GM12878 (cell line): ENCODE results near the gene TIGAR. TPM values are rescaled to one million over a fixed set of nuclear protein-coding genes. Genes with fewer than 3 reads are reported as not detected.

Source experiments
- ATAC-seq: fragments of 200-7000 bp; cut with Tn5 transposase; 3 replicates; pipeline ENCODE4 v1.9.1; 2020; ENCODE audit warnings: mild to moderate bottlenecking, moderate library complexity
- BruUV-seq: library from RNA; stranded (reverse); fragments of 400-500 nt; replicated peaks from 2 replicates; lab custom pipeline; 2021; lab: Mats Ljungman, UMichigan
- CTCF ChIA-PET: fragments of 300-600 bp; sonication (Branson Sonifier 250); formaldehyde crosslinking; extraction: SDS; loops from one replicate; lab custom pipeline; 2021; ENCODE audit warnings: inconsistent platforms; lab: Yijun Ruan, JAX
- POLR2A ChIA-PET: fragments of 350-600 bp; formaldehyde crosslinking; extraction: SDS; loops from one replicate; lab custom pipeline; 2021; ENCODE audit warnings: inconsistent platforms; lab: Charles Lee
- RAD21 ChIA-PET: fragments of 300-600 bp; sonication (Branson Sonifier 250); formaldehyde crosslinking; loops from one replicate; lab custom pipeline; 2023; ENCODE audit warnings: antibody characterized with exemption; ENCODE audit not compliant: unreplicated experiment; lab: Charles Lee
- SMC1A ChIA-PET: fragments of 300-600 bp; sonication (Branson Sonifier 250); formaldehyde crosslinking; loops from one replicate; lab custom pipeline; 2023; ENCODE audit not compliant: unreplicated experiment, uncharacterized antibody; lab: Charles Lee
- DNase-seq: peaks from one replicate; pipeline ENCODE4 v3.0.0-alpha.2; 2011; ENCODE audit warnings: low read depth, low spot score
- FAIRE-seq: peaks from 3 replicates; lab custom pipeline; 2011; peaks lifted over from hg19 to GRCh38; lab: Jason Lieb, UNC
- H2AFZ ChIP-seq: 2 replicates; pipeline ENCODE4 v1.6.0; 2011; ENCODE audit warnings: low read depth, low read length, control low read depth; ENCODE audit not compliant: control insufficient read depth
- H3K27ac ChIP-seq: 2 replicates; pipeline ENCODE4 v1.5.1; 2011; ENCODE audit warnings: control low read depth; ENCODE audit not compliant: control insufficient read depth, insufficient read depth
- H3K27me3 ChIP-seq, 2 experiments: replicated peaks in 1 of 2; 2 replicates each; pipeline versions ENCODE4 v1.6.0 to v1.6.1; 2011; ENCODE audit warnings: low read length in 1 of 2; ENCODE audit not compliant: control insufficient read depth in 2 of 2, insufficient read depth in 2 of 2
- H3K36me3 ChIP-seq, 2 experiments: 2 replicates each; pipeline ENCODE4 v1.5.1; 2011; ENCODE audit warnings: low read length in 1 of 2; ENCODE audit not compliant: control insufficient read depth in 2 of 2, insufficient read depth in 2 of 2
- H3K4me1 ChIP-seq: 2 replicates; pipeline ENCODE4 v1.6.1; 2011; ENCODE audit warnings: mild to moderate bottlenecking, low read length, moderate library complexity, mixed read lengths; ENCODE audit not compliant: control insufficient read depth, insufficient read depth
- H3K4me2 ChIP-seq: 2 replicates; pipeline ENCODE4 v1.6.0; 2011; ENCODE audit warnings: control low read depth; ENCODE audit not compliant: control insufficient read depth, insufficient read depth
- H3K4me3 ChIP-seq: fragments of 200-600 bp; sonication (generic); 2 replicates; pipeline ENCODE4 v1.5.1; 2016
- H3K79me2 ChIP-seq: 2 replicates; pipeline ENCODE4 v1.6.0; 2011; ENCODE audit warnings: low read length; ENCODE audit not compliant: control insufficient read depth, insufficient read depth
- H3K9ac ChIP-seq: 2 replicates; pipeline ENCODE4 v1.8.0; 2011; ENCODE audit warnings: low read length, control low read depth, mixed read lengths; ENCODE audit not compliant: control insufficient read depth, insufficient read depth
- H3K9me3 ChIP-seq: replicated peaks from 3 replicates; pipeline ENCODE4 v1.5.1; 2011; ENCODE audit warnings: mild to moderate bottlenecking, low read length; ENCODE audit not compliant: control insufficient read depth, insufficient read depth
- H4K20me1 ChIP-seq: 2 replicates; pipeline ENCODE4 v1.6.0; 2011; ENCODE audit not compliant: control insufficient read depth, insufficient read depth
- CBFB ChIP-seq: IDR thresholded peaks from 2 replicates; pipeline ENCODE4 v1.6.1; 2016; ENCODE audit warnings: antibody characterized with exemption, low read depth
- EGR1 ChIP-seq, 2 experiments: IDR thresholded peaks; 1 replicate in 1 of 2; 2 replicates in 1 of 2; pipeline ENCODE4 v1.6.1; 2011 to 2012; ENCODE audit warnings: low read depth in 2 of 2, low read length in 2 of 2, borderline replicate concordance in 1 of 2, mild to moderate bottlenecking in 1 of 2, moderate library complexity in 1 of 2
- FOXK2 ChIP-seq: fragments of 450-650 bp; IDR thresholded peaks from 2 replicates; pipeline ENCODE4 v1.6.1; 2017; ENCODE audit warnings: mild to moderate bottlenecking, moderate library complexity
- IRF3 ChIP-seq: fragments of 450-650 bp; IDR thresholded peaks from 2 replicates; pipeline ENCODE4 v1.6.1; 2014; ENCODE audit warnings: mild to moderate bottlenecking
- MEF2A ChIP-seq: IDR thresholded peaks from 2 replicates; pipeline ENCODE4 v1.6.1; 2011; ENCODE audit warnings: low read depth, mild to moderate bottlenecking, low read length, moderate library complexity; ENCODE audit not compliant: insufficient read depth
- MTA2 ChIP-seq: fragments of 450-650 bp; IDR thresholded peaks from 2 replicates; pipeline ENCODE4 v1.6.1; 2016; ENCODE audit warnings: low read depth, mild to moderate bottlenecking, moderate library complexity
- NFYB ChIP-seq: IDR thresholded peaks from 2 replicates; pipeline ENCODE4 v1.6.1; 2011; ENCODE audit warnings: low read depth, mild to moderate bottlenecking, low read length, improper control_type of control experiment, moderate library complexity; ENCODE audit not compliant: insufficient read depth
- POLR2AphosphoS2 ChIP-seq: IDR thresholded peaks from 2 replicates; pipeline ENCODE4 v1.6.1; 2011; ENCODE audit warnings: low read depth, mild to moderate bottlenecking, low read length, improper control_type of control experiment, moderate library complexity
- POU2F2 ChIP-seq: IDR thresholded peaks from 3 replicates; pipeline ENCODE4 v1.6.1; 2011; ENCODE audit warnings: low read depth, mild to moderate bottlenecking, low read length, borderline replicate concordance
- RCOR1 ChIP-seq: conservative IDR thresholded peaks from 2 replicates; pipeline ENCODE4 v1.6.1; 2012; ENCODE audit warnings: low read depth, low read length, improper control_type of control experiment
- SREBF2 ChIP-seq: IDR thresholded peaks from 2 replicates; pipeline ENCODE4 v1.6.1; 2012; ENCODE audit warnings: mild to moderate bottlenecking, low read length
- STAT3 ChIP-seq: IDR thresholded peaks from 2 replicates; pipeline ENCODE4 v1.6.1; 2011; ENCODE audit warnings: low read depth, low read length, improper control_type of control experiment
- SUPT20H ChIP-seq: IDR thresholded peaks from 2 replicates; pipeline ENCODE4 v1.6.1; 2011; ENCODE audit warnings: low read depth, mild to moderate bottlenecking, low read length, moderate library complexity, borderline replicate concordance; ENCODE audit not compliant: control insufficient read depth
- TCF7 ChIP-seq: IDR thresholded peaks from 2 replicates; pipeline ENCODE4 v1.6.1; 2014; ENCODE audit warnings: antibody characterized with exemption, borderline replicate concordance
- YY1 ChIP-seq: IDR thresholded peaks from 2 replicates; pipeline ENCODE4 v1.6.1; 2011; ENCODE audit warnings: low read depth, mild to moderate bottlenecking, low read length
- WGBS: methylation state at CpG from one replicate; pipeline ENCODE4 v1.1.6; 2016; ENCODE audit warnings: low lambda C conversion rate; ENCODE audit not compliant: insufficient replicate concordance, insufficient coverage; ENCODE audit errors: missing lambda C conversion rate; 5-methylcytosine and 5-hydroxymethylcytosine counted together
- in situ Hi-C: fragments of 300-500 bp; cut with MboI; formaldehyde crosslinking; loops from 9 replicates; pipeline ENCODE4 v1.14.3; 2018; ENCODE audit warnings: mixed read lengths
- intact Hi-C: fragments of 100-400 bp; cut with micrococcal nuclease; formaldehyde crosslinking; loops from one replicate; pipeline ENCODE4 v1.14.2; 2022; ENCODE audit not compliant: unreplicated experiment
- polyA plus RNA-seq, 11 experiments: library from polyadenylated mRNA; depleted of rRNA in 4 of 11; unstranded in 6 of 11; stranded (reverse) in 5 of 11; fragments of >200 nt; fragmentation: Nextera tagmentation in 4 of 11; fragmentation: Illumina TruSeq in 1 of 11; extraction: Ambion mirVana in 4 of 11; extraction: Trizol in 1 of 11; gene quantifications; 1 replicate in 1 of 11; 2 replicates in 10 of 11; pipeline versions ENCODE4 v1.2.1 to v1.2.3, GENCODE V29; 2011 to 2016; ENCODE audit warnings: inconsistent platforms in 2 of 11, missing spikeins in 2 of 11, low read depth in 1 of 11
- total RNA-seq, 4 experiments: library from RNA; depleted of rRNA in 3 of 4; stranded (reverse); fragments of >200 nt in 3 of 4; fragmentation: Illumina TruSeq in 1 of 4; extraction: Trizol in 1 of 4; gene quantifications; 2 replicates each; pipeline versions ENCODE4 v1.2.1 to v1.2.3, GENCODE V29; 2013 to 2021

Gene TIGAR
- total and polyA plus RNA-seq, 10 of the 15 experiments (the other 5 are each of a cell fraction or from before 2014, with no cell fraction given), result 7.6 to 45.7 (median 16.5) TPM

GRCh38 chr12:4380332-4380731, 59.3 kb downstream of the TIGAR start:
- Histone ChIP-seq H3K4me3 (no peak overlapping the region), H3K4me1 (no peaks in the 10 kb centered on the region), H3K79me2 (no peaks in the 10 kb centered on the region), H3K9ac (no peak overlapping the region), H4K20me1 (no peaks in the 10 kb centered on the region), H3K4me2 (no peak overlapping the region), H3K27me3 (peaks cover 0 to 2% of the 10 kb centered on the region in 2 experiments; a peak in 2 of 4 replicates), H3K9me3 (no peaks in the 10 kb centered on the region; the same call in 2 of the 3 replicates), H3K36me3 (no peaks in the 10 kb centered on the region), H2AFZ (no peak overlapping the region), H3K27ac (no peak overlapping the region)
- DNase-seq, result no peak
- intact Hi-C loops, result no loop called here
- 6% methylated on average over 4 of the region's 4 CpGs for WGBS
- CTCF ChIA-PET, result interaction anchor here (0.9 to 1.5 kb wide), 4 partner anchors 9 to 40 kb away, joined by 3 to 5 read pairs (median 3); no protein-coding TSS in a partner anchor
- no peak for ATAC-seq
- SMC1A ChIA-PET, result interaction anchor here (0.9 to 1.0 kb wide), 2 partner anchors 8 to 40 kb away, joined by 3 read pairs; no protein-coding TSS in a partner anchor
- BruUV-seq, result no TSS peak
- RAD21 ChIA-PET, result no interaction called here
- in situ Hi-C loops, result no loop called here
- TF ChIP-seq RCOR1 (no peak), EGR1 (IDR thresholded peaks at IDR 0.05; ENCODE audit: borderline replicate concordance in 1 of 2, low read depth in 2 of 2, low read length in 2 of 2) (no peak), IRF3 (no peak), POLR2AphosphoS2 (no peak), TCF7 (no peak), CBFB (no peak), STAT3 (no peak), POU2F2 (no peak), YY1 (no peak), MEF2A (no peak), SREBF2 (no peak), FOXK2 (no peak), SUPT20H (no peak), NFYB (no peak), MTA2 (no peak)
- POLR2A ChIA-PET, result no interaction called here
- FAIRE-seq, result no peak
